ENCODE results near the gene PANK4. TPM values are rescaled to one million over a fixed set of nuclear protein-coding genes. Genes with fewer than 3 reads are reported as not detected.

PANK4 gene
- total RNA-seq, 1 experiment from 2014 or later, result 32.2 TPM

- no peak overlapping the region for H3K14ac ChIP-seq (ENCODE audit: insufficient read depth, low read length)
- no peaks in the 10 kb centered on the region for H3K23me2 ChIP-seq (ENCODE audit: insufficient read length, low read depth, low read length, poor library complexity, severe bottlenecking)
- no peak overlapping the region for H2BK20ac ChIP-seq (ENCODE audit: low read depth, low read length, poor library complexity, severe bottlenecking)
- DNase-seq, result no peak
- H2BK5ac ChIP-seq (ENCODE audit: insufficient read length, low read length), result no peak overlapping the region
- H4K91ac ChIP-seq (ENCODE audit: insufficient read length, low read depth, low read length), result no peak overlapping the region
- no peak overlapping the region for H3K9ac ChIP-seq (ENCODE audit: extremely low read depth, insufficient read length, low read length)
- no peaks in the 10 kb centered on the region for H3K4me1 ChIP-seq (ENCODE audit: insufficient read depth, low read length)
- H3K56ac ChIP-seq (ENCODE audit: insufficient read length, low read depth, low read length), result no peak overlapping the region
- Mint-ChIP-seq H3K4me3 (no peak overlapping the region), H3K4me1 (no peaks in the 10 kb centered on the region), H3K27me3 (ENCODE audit: low read depth) (peaks cover 32% of the 10 kb centered on the region), H3K36me3 (ENCODE audit: insufficient read depth in 1 of 3, low read depth in 3 of 3) (0 out of 7 replicates have a peak, but pooled peaks cover 0 to 8% (median 0%) of the 10 kb centered on the region in 3 experiments), H3K27ac (no peak overlapping the region), H3K9me3 (peaks cover 14 to 16% of the 10 kb centered on the region in 2 experiments)
- H3K23ac ChIP-seq (ENCODE audit: insufficient read length, low read depth, low read length), result no peak overlapping the region
- H3K79me2 ChIP-seq (ENCODE audit: insufficient read depth, low read length), result no peaks in the 10 kb centered on the region
- H3K27me3 ChIP-seq (ENCODE audit: insufficient read depth, low read length), result no peaks in the 10 kb centered on the region
- no peaks in the 10 kb centered on the region for H4K20me1 ChIP-seq (ENCODE audit: control insufficient read depth, insufficient read depth, insufficient read length)
- TF ChIP-seq, protein P1, sequence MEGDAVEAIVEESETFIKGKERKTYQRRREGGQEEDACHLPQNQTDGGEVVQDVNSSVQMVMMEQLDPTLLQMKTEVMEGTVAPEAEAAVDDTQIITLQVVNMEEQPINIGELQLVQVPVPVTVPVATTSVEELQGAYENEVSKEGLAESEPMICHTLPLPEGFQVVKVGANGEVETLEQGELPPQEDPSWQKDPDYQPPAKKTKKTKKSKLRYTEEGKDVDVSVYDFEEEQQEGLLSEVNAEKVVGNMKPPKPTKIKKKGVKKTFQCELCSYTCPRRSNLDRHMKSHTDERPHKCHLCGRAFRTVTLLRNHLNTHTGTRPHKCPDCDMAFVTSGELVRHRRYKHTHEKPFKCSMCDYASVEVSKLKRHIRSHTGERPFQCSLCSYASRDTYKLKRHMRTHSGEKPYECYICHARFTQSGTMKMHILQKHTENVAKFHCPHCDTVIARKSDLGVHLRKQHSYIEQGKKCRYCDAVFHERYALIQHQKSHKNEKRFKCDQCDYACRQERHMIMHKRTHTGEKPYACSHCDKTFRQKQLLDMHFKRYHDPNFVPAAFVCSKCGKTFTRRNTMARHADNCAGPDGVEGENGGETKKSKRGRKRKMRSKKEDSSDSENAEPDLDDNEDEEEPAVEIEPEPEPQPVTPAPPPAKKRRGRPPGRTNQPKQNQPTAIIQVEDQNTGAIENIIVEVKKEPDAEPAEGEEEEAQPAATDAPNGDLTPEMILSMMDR (conservative IDR thresholded peaks at IDR 0.05), result no peak
- no peak overlapping the region for H2BK120ac ChIP-seq (ENCODE audit: low read depth, low read length, poor library complexity, severe bottlenecking)
- H4K8ac ChIP-seq (replicated peaks; ENCODE audit: insufficient read length, low read depth, low read length), result no peak overlapping the region
- no peaks in the 10 kb centered on the region for H3K79me1 ChIP-seq (ENCODE audit: insufficient read depth, low read depth, low read length, poor library complexity, severe bottlenecking)
- no peak overlapping the region for H3K4ac ChIP-seq (ENCODE audit: low read depth, low read length)
- H3K9me3 ChIP-seq (ENCODE audit: control insufficient read depth, low read depth, low read length), result no peaks in the 10 kb centered on the region
- no peak overlapping the region for H2AK5ac ChIP-seq (ENCODE audit: insufficient read length, low read length)
- no peak overlapping the region for H3K27ac ChIP-seq (ENCODE audit: insufficient read length, low read depth, low read length)
- H2BK15ac ChIP-seq (ENCODE audit: low read depth, low read length), result no peak overlapping the region
- no peak overlapping the region for H3T11ph ChIP-seq (ENCODE audit: low read length)
- no CpG with 5 or more reads among the region's 4 CpGs for WGBS (ENCODE audit: extremely low coverage, insufficient read length, low lambda C conversion rate)
- H3K4me2 ChIP-seq (ENCODE audit: insufficient read depth, insufficient read length, low read length), result no peak overlapping the region
- H3K18ac ChIP-seq (ENCODE audit: insufficient read length, low read depth, low read length), result no peak overlapping the region
- H2AFZ ChIP-seq (ENCODE audit: low read length), result no peak overlapping the region
- no peak overlapping the region for H2BK12ac ChIP-seq (ENCODE audit: insufficient read length, low read depth, low read length)
- H4K5ac ChIP-seq (ENCODE audit: insufficient read length, low read depth, low read length), result no peak overlapping the region
Observed at GRCh38 chr1:2486041-2486440, 40.4 kb downstream of the PANK4 start.
